ENCODE results near the gene DCP2. TPM values are rescaled to one million over a fixed set of nuclear protein-coding genes. Genes with fewer than 3 reads are reported as not detected.

The DCP2 gene
- total and polyA plus RNA-seq, 2 donors (not counting 1 experiment from before 2014, with no cell fraction given): 7.9 to 19.5 TPM

DNA sequence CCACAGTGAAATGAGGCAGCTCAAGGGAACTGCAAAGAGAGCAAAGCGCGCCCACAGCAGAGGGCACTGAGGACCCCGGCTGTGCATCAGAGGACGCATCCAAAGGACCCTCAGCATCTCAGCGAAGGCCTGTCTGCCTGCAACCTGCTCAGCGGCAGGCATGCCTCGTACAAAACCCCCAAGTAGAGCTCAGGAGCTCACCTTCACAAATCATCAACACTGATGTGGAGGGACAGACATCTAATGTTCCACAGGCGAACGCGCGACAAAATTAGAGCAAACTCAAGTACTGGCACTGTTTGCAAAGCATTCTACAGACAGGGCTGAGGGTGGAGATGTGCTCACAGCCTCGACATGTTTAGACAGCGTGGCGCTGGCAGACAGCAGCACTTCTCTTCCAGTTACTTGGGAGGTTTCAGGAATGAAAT, 81.0 kb downstream of the DCP2 start:
- no peak overlapping the region for H3K9ac ChIP-seq (ENCODE audit: insufficient read depth, low read length)
- H3K27me3 ChIP-seq (ENCODE audit: control insufficient read depth, insufficient read depth, low read length): no peaks in the 10 kb centered on the region
- H3K36me3 ChIP-seq (ENCODE audit: control insufficient read depth, insufficient read depth, low read length): no peaks in the 10 kb centered on the region
- DNase-seq (ENCODE audit: low read depth in 2 of 2): no peak
- no peaks in the 10 kb centered on the region for H3K9me3 ChIP-seq (ENCODE audit: control insufficient read depth, insufficient read depth, low read depth, low read length)
- no peak overlapping the region for H3K27ac ChIP-seq (ENCODE audit: insufficient read depth, low read length)
- peaks cover 5% of the 10 kb centered on the region for H3K4me1 ChIP-seq (ENCODE audit: control insufficient read depth, extremely low read depth, insufficient read depth, low read length)
- H3K4me2 ChIP-seq (ENCODE audit: extremely low read depth, insufficient read depth, low read length): no peak overlapping the region
- no peak overlapping the region for H2AFZ ChIP-seq (ENCODE audit: low read length)
- no peak overlapping the region for H3K4me3 ChIP-seq (replicated peaks in 1 of 4; ENCODE audit: control extremely low read depth in 1 of 4, insufficient read depth in 1 of 4, low read depth in 3 of 4, low read length in 4 of 4)
- no peak for TF ChIP-seq EZH2 (IDR thresholded peaks at IDR 0.05; ENCODE audit: low read length, missing control alignments)
- TF ChIP-seq, protein P1, sequence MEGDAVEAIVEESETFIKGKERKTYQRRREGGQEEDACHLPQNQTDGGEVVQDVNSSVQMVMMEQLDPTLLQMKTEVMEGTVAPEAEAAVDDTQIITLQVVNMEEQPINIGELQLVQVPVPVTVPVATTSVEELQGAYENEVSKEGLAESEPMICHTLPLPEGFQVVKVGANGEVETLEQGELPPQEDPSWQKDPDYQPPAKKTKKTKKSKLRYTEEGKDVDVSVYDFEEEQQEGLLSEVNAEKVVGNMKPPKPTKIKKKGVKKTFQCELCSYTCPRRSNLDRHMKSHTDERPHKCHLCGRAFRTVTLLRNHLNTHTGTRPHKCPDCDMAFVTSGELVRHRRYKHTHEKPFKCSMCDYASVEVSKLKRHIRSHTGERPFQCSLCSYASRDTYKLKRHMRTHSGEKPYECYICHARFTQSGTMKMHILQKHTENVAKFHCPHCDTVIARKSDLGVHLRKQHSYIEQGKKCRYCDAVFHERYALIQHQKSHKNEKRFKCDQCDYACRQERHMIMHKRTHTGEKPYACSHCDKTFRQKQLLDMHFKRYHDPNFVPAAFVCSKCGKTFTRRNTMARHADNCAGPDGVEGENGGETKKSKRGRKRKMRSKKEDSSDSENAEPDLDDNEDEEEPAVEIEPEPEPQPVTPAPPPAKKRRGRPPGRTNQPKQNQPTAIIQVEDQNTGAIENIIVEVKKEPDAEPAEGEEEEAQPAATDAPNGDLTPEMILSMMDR (conservative IDR thresholded peaks at IDR 0.05 in 1 of 2, IDR thresholded peaks at IDR 0.05 in 1 of 2; ENCODE audit: low read depth in 1 of 2, low read length in 2 of 2): no peak
- no peaks in the 10 kb centered on the region for H4K20me1 ChIP-seq (ENCODE audit: control insufficient read depth, extremely low read depth, insufficient read depth, low read length)
- no peaks in the 10 kb centered on the region for H3K79me2 ChIP-seq (ENCODE audit: control insufficient read depth, insufficient read depth, low read length)

DNA sequence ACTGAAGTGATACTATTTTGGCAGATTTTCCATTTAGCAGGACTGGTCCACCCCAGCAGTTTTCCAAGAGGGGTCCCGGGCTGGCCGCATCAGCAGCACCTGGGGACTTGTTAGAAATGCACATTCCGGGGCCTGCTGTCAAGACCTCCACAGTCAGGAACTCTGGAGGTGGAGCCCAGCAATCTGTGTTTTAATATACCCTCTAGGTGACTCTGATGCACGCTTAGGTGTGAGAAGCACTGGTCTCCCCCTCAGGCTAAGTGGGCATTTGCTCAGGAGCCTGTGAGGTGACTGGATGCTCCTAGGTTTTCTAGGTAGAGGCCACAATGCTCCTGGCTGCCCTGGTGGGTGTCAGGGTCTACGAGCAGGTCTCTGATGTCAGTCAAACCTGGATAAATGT, 81.7 kb downstream of the DCP2 start:
- Histone ChIP-seq H3K4me3 (replicated peaks in 1 of 4; ENCODE audit: control extremely low read depth in 1 of 4, insufficient read depth in 1 of 4, low read depth in 3 of 4, low read length in 4 of 4) (no peak overlapping the region), H3K36me3 (ENCODE audit: control insufficient read depth, insufficient read depth, low read length) (no peaks in the 10 kb centered on the region), H2AFZ (ENCODE audit: low read length) (no peak overlapping the region), H3K9ac (ENCODE audit: insufficient read depth, low read length) (no peak overlapping the region), H4K20me1 (ENCODE audit: control insufficient read depth, extremely low read depth, insufficient read depth, low read length) (no peaks in the 10 kb centered on the region), H3K4me1 (ENCODE audit: control insufficient read depth, extremely low read depth, insufficient read depth, low read length) (peaks cover 5% of the 10 kb centered on the region), H3K27ac (ENCODE audit: insufficient read depth, low read length) (no peak overlapping the region), H3K79me2 (ENCODE audit: control insufficient read depth, insufficient read depth, low read length) (no peaks in the 10 kb centered on the region), H3K9me3 (ENCODE audit: control insufficient read depth, insufficient read depth, low read depth, low read length) (no peaks in the 10 kb centered on the region), H3K4me2 (ENCODE audit: extremely low read depth, insufficient read depth, low read length) (no peak overlapping the region), H3K27me3 (ENCODE audit: control insufficient read depth, insufficient read depth, low read length) (no peaks in the 10 kb centered on the region)
- no peak for DNase-seq (ENCODE audit: low read depth in 2 of 2)
- TF ChIP-seq, protein P1 (conservative IDR thresholded peaks at IDR 0.05 in 1 of 2, IDR thresholded peaks at IDR 0.05 in 1 of 2; ENCODE audit: low read depth in 1 of 2, low read length in 2 of 2): no peak
- TF ChIP-seq EZH2 (IDR thresholded peaks at IDR 0.05; ENCODE audit: low read length, missing control alignments): no peak

DNA sequence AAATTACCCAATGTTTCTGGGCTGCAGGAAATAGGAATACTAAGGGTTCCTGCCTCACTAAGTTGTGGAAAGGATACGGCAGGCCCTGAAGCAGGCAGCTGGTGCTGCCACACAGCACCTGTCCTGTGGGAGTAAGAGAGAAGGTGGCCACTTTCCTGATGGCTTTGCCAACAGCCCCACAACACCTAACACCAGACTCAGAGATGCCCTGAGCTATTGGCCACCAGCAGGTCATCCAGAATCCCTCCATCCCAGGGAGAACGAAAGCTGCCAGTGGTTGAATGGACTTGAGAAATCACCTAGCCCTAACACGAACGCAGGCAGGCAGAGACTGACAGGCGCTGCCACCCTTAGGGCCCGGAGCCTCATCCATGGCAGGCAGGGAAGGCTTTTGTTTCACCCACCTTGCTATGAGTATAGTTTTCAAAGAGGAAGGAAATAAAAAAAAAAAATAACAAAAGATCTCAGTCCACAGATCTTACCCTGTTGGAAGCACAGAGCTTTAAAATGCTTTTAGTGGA, 82.2 kb downstream of the DCP2 start:
- H3K27ac ChIP-seq (ENCODE audit: insufficient read depth, low read length): no peak overlapping the region

More for the DNA sequence above, 82.2 kb downstream of the DCP2 start:
- Histone ChIP-seq H3K79me2 (ENCODE audit: control insufficient read depth, insufficient read depth, low read length) (no peaks in the 10 kb centered on the region), H3K4me1 (ENCODE audit: control insufficient read depth, extremely low read depth, insufficient read depth, low read length) (peaks cover 5% of the 10 kb centered on the region), H3K4me3 (replicated peaks in 1 of 4; ENCODE audit: control extremely low read depth in 1 of 4, insufficient read depth in 1 of 4, low read depth in 3 of 4, low read length in 4 of 4) (no peak overlapping the region), H3K9ac (ENCODE audit: insufficient read depth, low read length) (no peak overlapping the region), H3K9me3 (ENCODE audit: control insufficient read depth, insufficient read depth, low read depth, low read length) (no peaks in the 10 kb centered on the region), H3K4me2 (ENCODE audit: extremely low read depth, insufficient read depth, low read length) (no peak overlapping the region), H4K20me1 (ENCODE audit: control insufficient read depth, extremely low read depth, insufficient read depth, low read length) (no peaks in the 10 kb centered on the region), H3K27me3 (ENCODE audit: control insufficient read depth, insufficient read depth, low read length) (no peaks in the 10 kb centered on the region), H2AFZ (ENCODE audit: low read length) (no peak overlapping the region), H3K36me3 (ENCODE audit: control insufficient read depth, insufficient read depth, low read length) (no peaks in the 10 kb centered on the region)
- no peak for DNase-seq (ENCODE audit: low read depth in 2 of 2)
- TF ChIP-seq, protein P1 (conservative IDR thresholded peaks at IDR 0.05 in 1 of 2, IDR thresholded peaks at IDR 0.05 in 1 of 2; ENCODE audit: low read depth in 1 of 2, low read length in 2 of 2): no peak
- TF ChIP-seq EZH2 (IDR thresholded peaks at IDR 0.05; ENCODE audit: low read length, missing control alignments): no peak

Measured in fibroblast of lung (primary cell).